Fibroblast of lung (primary cell): Measurements from ENCODE around the gene CCDC148. TPM values are rescaled to one million over a fixed set of nuclear protein-coding genes. Genes with fewer than 3 reads are reported as not detected.

Source experiments
- DNase-seq, 2 donors: peaks; one replicate each; pipeline versions ENCODE4 v3.0.0 to v3.0.0-alpha.2; 2010; ENCODE audit warnings: low read depth in 2 of 2
- H2AFZ ChIP-seq: 2 replicates; pipeline ENCODE4 v1.5.1; 2012; ENCODE audit warnings: low read length, control low read depth, inconsistent platforms
- H3K27ac ChIP-seq: 2 replicates; pipeline ENCODE4 v1.5.1; 2011; ENCODE audit warnings: low read length, control low read depth; ENCODE audit not compliant: insufficient read depth
- H3K27me3 ChIP-seq: 2 replicates; pipeline ENCODE4 v1.5.1; 2011; ENCODE audit warnings: mild to moderate bottlenecking, low read length; ENCODE audit not compliant: control insufficient read depth, insufficient read depth
- H3K36me3 ChIP-seq: 2 replicates; pipeline ENCODE4 v1.5.1; 2011; ENCODE audit warnings: low read length; ENCODE audit not compliant: control insufficient read depth, insufficient read depth
- H3K4me1 ChIP-seq: 2 replicates; pipeline ENCODE4 v1.5.1; 2011; ENCODE audit warnings: low read length; ENCODE audit not compliant: control insufficient read depth, insufficient read depth; ENCODE audit errors: extremely low read depth
- H3K4me2 ChIP-seq: 2 replicates; pipeline ENCODE4 v1.5.1; 2011; ENCODE audit warnings: low read length, control low read depth; ENCODE audit not compliant: insufficient read depth; ENCODE audit errors: extremely low read depth
- H3K4me3 ChIP-seq, 4 experiments: fragments of 200-600 bp in 1 of 4; sonication (generic) in 1 of 4; replicated peaks in 1 of 4; 2 replicates each; pipeline ENCODE4 v1.5.1; 2011 to 2016; ENCODE audit warnings: low read length in 4 of 4, low read depth in 3 of 4, mild to moderate bottlenecking in 3 of 4, control low read depth in 2 of 4, inconsistent platforms in 1 of 4, mixed read lengths in 1 of 4; ENCODE audit not compliant: insufficient read depth in 1 of 4; ENCODE audit errors: control extremely low read depth in 1 of 4
- H3K79me2 ChIP-seq: 2 replicates; pipeline ENCODE4 v1.5.1; 2012; ENCODE audit warnings: mild to moderate bottlenecking, low read length, inconsistent platforms; ENCODE audit not compliant: control insufficient read depth, insufficient read depth
- H3K9ac ChIP-seq: 2 replicates; pipeline ENCODE4 v1.5.1; 2011; ENCODE audit warnings: mild to moderate bottlenecking, low read length, control low read depth; ENCODE audit not compliant: insufficient read depth
- H3K9me3 ChIP-seq: 2 replicates; pipeline ENCODE4 v1.5.1; 2012; ENCODE audit warnings: low read depth, low read length; ENCODE audit not compliant: control insufficient read depth, insufficient read depth
- H4K20me1 ChIP-seq: 2 replicates; pipeline ENCODE4 v1.5.1; 2011; ENCODE audit warnings: low read length; ENCODE audit not compliant: control insufficient read depth, insufficient read depth; ENCODE audit errors: extremely low read depth
- CTCF ChIP-seq, 2 donors: IDR thresholded peaks in 1 of 2; conservative IDR thresholded peaks in 1 of 2; 1 replicate in 1 of 2; 2 replicates in 1 of 2; pipeline ENCODE4 v1.5.1; 2011 to 2012; ENCODE audit warnings: low read length in 2 of 2, control low read depth in 1 of 2, inconsistent platforms in 1 of 2, low read depth in 1 of 2, mild to moderate bottlenecking in 1 of 2
- EZH2 ChIP-seq: IDR thresholded peaks from 2 replicates; pipeline ENCODE4 v1.5.1; 2012; ENCODE audit warnings: low read length, control low read depth, mild to moderate bottlenecking; ENCODE audit errors: missing control alignments
- polyA plus RNA-seq, 2 donors: library from polyadenylated mRNA; depleted of rRNA in 1 of 2; stranded (reverse) in 1 of 2; unstranded in 1 of 2; fragments of >200 nt; gene quantifications; 2 replicates each; pipeline ENCODE4 v1.2.1, GENCODE V29; 2011 to 2012; ENCODE audit warnings: missing spikeins in 1 of 2
- total RNA-seq: library from RNA; depleted of rRNA; stranded (reverse); fragments of >200 nt; gene quantifications from 2 replicates; pipeline ENCODE4 v1.2.1, GENCODE V29; 2014

Gene CCDC148
- total and polyA plus RNA-seq, 2 donors (not counting 1 experiment from before 2014, with no cell fraction given): 1.2 TPM

GRCh38 chr2:158131483-158131912 is 325.1 kb downstream of the CCDC148 start:
- TF ChIP-seq CTCF (conservative IDR thresholded peaks at IDR 0.05 in 1 of 2, IDR thresholded peaks at IDR 0.05 in 1 of 2; ENCODE audit: low read depth in 1 of 2, low read length in 2 of 2) (no peak), EZH2 (no peak)
- H3K4me3 ChIP-seq: no peak overlapping the region
- DNase-seq: no peak
- H4K20me1 ChIP-seq: no peaks in the 10 kb centered on the region
- H3K79me2 ChIP-seq: no peaks in the 10 kb centered on the region
- H3K9ac ChIP-seq: no peak overlapping the region
- H3K4me1 ChIP-seq: no peaks in the 10 kb centered on the region
- H3K4me2 ChIP-seq: no peak overlapping the region
- no peak overlapping the region for H3K27ac ChIP-seq
- H3K27me3 ChIP-seq: peaks cover 2% of the 10 kb centered on the region
- no peak overlapping the region for H2AFZ ChIP-seq
- no peaks in the 10 kb centered on the region for H3K36me3 ChIP-seq
- no peaks in the 10 kb centered on the region for H3K9me3 ChIP-seq

GRCh38 chr2:158130832-158131473 is 325.6 kb downstream of the CCDC148 start:
- H3K9me3 ChIP-seq: no peaks in the 10 kb centered on the region
- H3K4me3 ChIP-seq: no peak overlapping the region
- TF ChIP-seq CTCF (conservative IDR thresholded peaks at IDR 0.05 in 1 of 2, IDR thresholded peaks at IDR 0.05 in 1 of 2; ENCODE audit: low read depth in 1 of 2, low read length in 2 of 2) (no peak), EZH2 (no peak)
- H3K9ac ChIP-seq: no peak overlapping the region
- peak in 1 of 2 donors; percentile 10 for DNase-seq
- no peaks in the 10 kb centered on the region for H3K79me2 ChIP-seq
- H3K36me3 ChIP-seq: no peaks in the 10 kb centered on the region
- no peak overlapping the region for H3K27ac ChIP-seq
- H3K4me2 ChIP-seq: no peak overlapping the region
- H4K20me1 ChIP-seq: no peaks in the 10 kb centered on the region
- H3K27me3 ChIP-seq: peaks cover 2% of the 10 kb centered on the region
- H2AFZ ChIP-seq: no peak overlapping the region
- no peaks in the 10 kb centered on the region for H3K4me1 ChIP-seq

- no peaks in the 10 kb centered on the region for H4K20me1 ChIP-seq
- no peaks in the 10 kb centered on the region for H3K27me3 ChIP-seq
- no peaks in the 10 kb centered on the region for H3K36me3 ChIP-seq
- H3K9me3 ChIP-seq: no peaks in the 10 kb centered on the region
- H3K4me3 ChIP-seq: no peak overlapping the region
- H2AFZ ChIP-seq: no peak overlapping the region
- no peak overlapping the region for H3K4me2 ChIP-seq
- H3K4me1 ChIP-seq: no peaks in the 10 kb centered on the region
- no peak for DNase-seq
- no peak overlapping the region for H3K27ac ChIP-seq
- H3K9ac ChIP-seq: no peak overlapping the region
- TF ChIP-seq EZH2: no peak
- TF ChIP-seq CTCF (conservative IDR thresholded peaks at IDR 0.05 in 1 of 2, IDR thresholded peaks at IDR 0.05 in 1 of 2; ENCODE audit: low read depth in 1 of 2, low read length in 2 of 2): no peak
- no peaks in the 10 kb centered on the region for H3K79me2 ChIP-seq
These were observed 327.5 kb downstream of the CCDC148 start for GRCh38 chr2:158129037-158129436.
